GM18861 (cell line): Measurements from ENCODE around the gene KRTAP10-6.
"Not testable (repeated sequence)": the region's sequence is repeated elsewhere in the genome, so short reads cannot be mapped to it uniquely, and the experiment has no call there.

Experiments
- ATAC-seq: cut with Tn5 transposase; IDR thresholded peaks from one replicate; pipeline ENCODE4 v1.9.1; 2021; ENCODE audit not compliant: unreplicated experiment

KRTAP10-6 gene

DNA sequence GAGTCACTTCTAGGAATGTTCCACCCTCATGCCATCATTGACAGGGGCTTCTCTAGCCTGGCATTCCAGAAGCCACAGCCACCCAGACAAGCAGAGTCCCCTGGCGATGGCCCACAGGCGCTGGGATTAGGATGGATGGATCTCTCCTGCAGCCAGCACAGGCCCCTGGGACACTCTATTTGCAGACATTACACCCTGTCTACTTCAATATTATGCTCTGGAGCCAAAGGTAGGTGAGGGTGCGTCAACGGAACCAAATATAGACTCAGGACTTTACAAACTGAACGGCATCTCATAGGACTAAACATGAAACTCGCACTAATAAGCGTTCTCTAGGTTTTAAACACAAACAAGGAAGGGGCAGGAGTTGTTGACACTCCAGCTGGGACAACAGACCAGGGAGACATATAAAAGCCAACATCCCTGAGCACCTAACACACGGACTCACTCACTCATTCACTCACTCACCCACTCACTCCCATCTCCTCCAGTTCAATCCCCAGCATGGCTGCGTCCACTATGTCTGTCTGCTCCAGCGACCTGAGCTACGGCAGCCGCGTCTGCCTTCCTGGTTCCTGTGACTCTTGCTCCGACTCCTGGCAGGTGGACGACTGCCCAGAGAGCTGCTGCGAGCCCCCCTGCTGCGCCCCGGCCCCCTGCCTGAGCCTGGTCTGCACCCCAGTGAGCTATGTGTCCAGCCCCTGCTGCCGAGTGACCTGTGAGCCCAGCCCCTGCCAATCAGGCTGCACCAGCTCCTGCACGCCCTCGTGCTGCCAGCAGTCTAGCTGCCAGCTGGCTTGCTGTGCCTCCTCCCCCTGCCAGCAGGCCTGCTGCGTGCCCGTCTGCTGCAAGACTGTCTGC, 8.0 kb upstream of the KRTAP10-6 start, which contains the start of gene KRTAP10-7:
TSS of gene KRTAP10-7 (plus strand) at position 480 of the 861 bp plus-strand sequence. CDS start at position 505, 25 bp downstream.
- not testable (repeated sequence) for ATAC-seq

DNA sequence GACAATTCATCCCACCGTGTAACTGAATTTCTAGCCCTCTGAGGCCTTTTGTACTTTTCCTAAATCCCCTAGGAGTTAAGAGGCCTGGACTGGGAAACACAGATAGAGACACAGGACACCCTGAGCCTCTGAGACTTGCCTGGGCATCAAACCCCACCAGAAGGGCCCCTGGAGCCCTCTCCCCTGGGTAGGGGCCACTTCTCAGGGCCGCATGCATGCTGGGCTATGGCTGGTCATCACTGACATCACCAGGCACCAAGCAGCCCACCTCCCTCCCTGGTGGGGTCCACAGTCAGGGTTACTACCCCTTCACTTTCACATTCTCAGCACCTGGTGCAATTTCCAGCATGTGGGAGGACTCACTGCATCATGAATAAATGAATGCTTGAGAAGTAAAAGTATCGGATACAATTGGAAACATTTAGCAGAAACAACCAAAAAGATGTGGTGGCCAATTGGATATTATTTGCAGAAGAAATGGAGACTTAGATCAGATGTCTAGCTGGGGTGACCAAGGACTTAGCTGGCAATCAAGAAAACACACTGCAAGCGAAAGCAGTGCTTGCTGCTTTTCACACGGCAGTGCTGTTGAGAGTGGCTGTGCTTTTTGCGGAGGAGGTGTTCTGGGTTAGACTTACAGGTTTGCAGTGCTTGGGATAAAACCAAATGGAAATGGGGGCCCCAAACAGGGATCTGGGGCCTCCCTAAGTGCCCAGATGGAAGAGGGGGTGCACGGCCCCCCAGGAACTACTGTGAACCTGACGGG, 7.1 kb upstream of the KRTAP10-6 start:
- no peak for ATAC-seq

DNA sequence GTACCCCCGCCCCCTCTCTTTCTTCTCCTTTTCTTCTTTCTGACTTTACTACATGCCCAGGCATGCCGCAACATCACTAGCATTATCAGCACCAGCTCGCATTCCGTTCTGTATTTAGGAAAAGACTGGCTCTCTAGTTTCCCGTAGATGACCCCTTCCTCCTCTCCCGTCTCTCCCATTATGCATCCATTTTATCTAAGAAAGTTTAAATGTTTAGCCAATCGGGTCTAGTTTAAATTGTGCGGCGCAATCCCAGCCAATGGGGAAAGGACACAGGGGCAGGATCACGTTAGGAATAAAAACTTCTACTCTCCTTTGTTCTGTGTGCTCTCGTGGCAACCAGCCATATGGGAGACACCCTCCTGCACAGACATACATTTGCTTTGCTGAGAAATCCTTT, 5.8 kb upstream of the KRTAP10-6 start:
- no peak for ATAC-seq

DNA sequence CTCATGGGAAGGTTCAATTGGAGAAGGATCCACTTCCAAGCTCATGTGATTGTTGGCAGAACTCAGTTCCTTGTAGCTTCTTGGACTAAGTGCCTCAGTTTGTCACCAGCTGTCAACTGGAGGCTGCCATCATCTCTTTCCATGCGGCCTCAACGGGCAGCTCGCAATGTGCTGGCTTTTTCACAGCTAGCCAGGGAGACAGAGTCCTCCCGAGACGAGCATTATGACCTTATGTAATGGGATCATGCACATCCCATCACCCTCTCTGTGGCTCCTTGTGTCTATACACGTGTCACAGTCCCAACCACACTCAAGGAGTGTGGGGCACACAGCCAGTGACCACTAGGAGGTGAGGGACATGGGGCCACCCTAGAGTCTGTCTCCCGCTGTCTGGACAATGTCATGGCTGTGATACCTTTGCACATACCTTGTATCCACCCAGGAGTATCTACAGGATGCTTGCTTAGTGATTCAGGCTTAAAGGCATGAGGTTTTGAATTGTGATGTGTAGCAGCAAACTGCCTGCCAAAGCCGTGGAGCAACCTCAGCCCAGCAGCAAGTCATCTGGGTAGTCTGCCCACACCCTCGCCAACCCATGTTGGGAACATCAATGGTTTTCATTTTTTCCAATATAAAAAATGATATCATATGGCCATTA, 3.9 kb upstream of the KRTAP10-6 start:
- no peak for ATAC-seq

DNA sequence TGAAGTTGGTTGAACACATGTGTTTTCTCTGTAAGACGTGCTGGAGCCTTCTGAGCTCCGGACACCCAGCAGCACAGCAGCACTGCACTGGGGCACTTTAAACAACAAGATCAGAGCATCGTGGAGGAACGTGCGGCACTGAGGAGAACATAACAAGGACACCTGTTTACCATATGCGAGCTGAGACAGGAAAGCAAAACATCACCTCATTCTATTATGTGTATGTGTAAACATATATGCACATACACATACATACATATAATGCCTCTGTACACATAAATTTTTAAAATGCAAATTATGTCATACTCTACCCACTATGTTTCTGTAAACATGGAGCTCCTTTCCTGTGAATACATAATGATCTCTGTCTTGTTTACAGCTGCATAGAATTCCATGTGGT, 3.2 kb upstream of the KRTAP10-6 start:
- ATAC-seq, result no peak

DNA sequence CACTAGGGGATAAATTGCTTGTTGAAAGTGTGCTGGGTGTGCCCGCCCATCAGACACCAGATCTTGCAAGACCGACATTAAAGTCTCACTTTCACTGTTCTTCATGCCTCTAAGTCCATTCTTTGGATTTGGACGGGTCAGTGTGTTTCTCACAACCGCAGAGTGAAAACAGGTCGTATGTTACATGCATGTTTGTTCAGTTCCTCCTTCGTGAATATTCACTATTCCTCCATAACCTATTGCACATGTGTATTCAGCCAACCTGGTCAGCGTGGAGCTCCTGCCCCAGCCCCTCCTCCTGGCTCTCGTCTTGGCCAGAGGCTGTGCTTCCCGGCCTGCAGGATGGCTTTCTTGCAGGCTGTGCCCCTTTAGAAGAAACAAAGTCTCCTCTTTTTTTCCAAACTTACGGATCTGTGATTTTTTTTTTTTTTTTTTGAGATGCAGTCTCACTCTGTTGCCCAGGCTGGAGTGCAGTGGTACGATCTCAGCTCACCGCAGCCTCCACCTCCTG, 2.2 kb upstream of the KRTAP10-6 start:
- ATAC-seq, result no peak

DNA sequence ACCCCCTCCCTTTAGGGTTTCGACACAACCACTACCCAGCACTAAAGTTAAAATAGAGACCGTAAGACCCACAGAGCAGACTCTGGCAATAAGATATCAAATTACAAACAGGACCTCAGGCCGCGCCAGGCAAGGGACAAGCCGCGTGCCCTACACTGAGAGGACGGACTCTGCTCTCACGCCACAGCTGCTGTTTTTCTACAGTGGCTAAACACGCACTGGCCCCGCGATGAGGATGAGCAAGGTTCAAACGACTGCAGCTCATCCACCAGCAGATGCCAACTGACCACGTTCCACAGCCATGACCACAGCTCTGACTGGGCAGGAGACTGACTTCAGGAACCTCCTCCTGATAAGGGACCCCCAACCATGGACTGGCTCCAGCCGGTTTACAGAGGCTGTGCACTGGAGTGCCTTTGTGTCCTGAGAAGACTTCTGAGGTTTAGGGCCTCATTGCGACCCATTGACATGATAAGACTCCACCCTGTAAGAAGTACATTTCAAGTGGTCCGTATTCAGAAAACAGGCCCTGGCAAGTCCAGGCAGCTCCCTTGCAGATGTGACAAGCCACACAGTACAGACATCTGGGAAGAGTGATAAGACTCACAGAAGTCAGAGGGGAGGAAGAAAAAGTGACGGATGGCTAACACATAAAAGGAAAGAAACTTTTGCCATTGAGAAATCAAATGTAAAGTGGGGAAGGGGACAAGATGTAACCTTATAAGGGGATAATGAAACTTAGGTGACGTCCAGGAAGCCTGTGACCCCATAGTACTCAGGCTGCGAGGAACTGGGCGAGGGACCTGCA, 1.5 kb upstream of the KRTAP10-6 start:
- no peak for ATAC-seq

DNA sequence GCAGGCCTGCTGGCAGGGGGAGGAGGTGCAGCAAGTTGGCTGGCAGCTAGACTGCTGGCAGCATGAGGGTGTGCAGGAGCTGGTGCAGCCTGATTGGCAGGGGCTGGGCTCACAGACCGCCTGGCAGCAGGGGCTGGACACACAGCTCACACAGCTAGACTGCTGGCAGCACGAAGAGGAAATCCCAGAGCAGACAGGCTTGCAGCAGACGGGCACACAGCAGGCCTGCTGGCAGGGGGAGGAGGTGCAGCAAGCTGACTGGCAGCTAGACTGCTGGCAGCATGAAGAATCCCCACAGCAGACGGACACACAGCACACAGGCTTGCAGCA, 539 bp downstream of the KRTAP10-6 start:
- ATAC-seq, result not testable (repeated sequence)

DNA sequence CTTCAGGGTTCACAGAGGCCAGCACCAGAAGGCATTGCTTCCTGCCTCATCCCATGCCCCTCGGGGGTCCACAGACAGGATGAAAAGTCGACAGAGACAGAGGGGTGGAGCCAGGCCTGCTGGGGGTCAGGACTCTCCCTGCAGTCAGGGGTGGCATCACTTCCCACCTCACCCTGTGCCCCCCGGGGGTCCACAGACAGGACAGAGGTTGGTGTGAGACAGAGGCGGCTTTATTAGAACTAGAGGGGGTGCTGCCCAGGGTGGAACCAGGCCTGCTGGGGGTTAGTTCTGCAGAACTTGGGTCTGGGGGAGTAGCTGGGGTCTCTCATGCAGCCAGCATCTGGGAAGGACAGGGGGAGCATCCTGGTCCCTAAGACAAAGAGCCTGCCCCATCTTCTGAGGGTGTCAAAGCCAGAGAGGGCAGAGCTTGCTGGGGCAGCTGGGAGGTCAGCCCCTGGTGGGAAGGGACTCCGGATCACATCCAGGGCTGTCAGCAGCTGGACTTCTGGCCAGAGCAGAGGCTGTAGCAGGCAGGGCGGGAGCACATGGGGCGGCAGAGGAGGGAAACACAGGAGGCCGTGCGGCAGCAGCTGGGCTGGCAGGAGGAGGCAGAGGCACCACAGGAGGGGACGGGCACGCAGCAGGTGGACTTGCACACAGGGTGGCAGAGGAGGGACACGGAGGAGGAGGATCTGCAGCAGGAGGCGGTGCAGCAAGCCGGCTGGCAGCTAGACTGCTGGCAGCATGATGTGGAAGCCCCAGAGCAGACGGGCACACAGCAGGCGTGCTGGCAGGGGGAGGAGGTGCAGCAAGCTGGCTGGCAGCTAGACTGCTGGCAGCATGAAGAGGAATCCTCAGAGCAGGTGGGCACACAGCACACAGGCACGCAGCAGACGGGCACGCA, 1.2 kb downstream of the KRTAP10-6 start:
- ATAC-seq, result not testable (repeated sequence)

DNA sequence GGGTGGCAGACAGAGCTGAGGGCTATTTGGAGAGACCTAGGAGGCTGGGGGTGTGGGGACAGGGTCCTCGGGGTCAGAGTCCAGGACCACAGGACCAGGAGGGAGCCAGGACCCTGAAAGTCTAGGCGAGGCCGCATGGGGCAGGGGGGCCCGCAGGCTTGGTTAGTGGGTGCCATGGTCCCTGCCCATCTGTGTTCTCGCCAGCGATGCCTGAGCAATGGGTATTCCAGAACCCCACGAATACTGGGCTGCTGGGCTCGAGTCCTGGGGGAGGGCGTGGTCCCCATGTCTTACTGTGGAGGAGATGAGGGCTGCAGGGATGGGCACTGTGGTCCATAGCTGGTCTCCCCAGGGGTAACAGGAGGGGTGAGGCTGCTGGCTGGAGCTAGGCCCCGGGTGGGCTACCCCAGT, 2.0 kb downstream of the KRTAP10-6 start:
- no peak for ATAC-seq

DNA sequence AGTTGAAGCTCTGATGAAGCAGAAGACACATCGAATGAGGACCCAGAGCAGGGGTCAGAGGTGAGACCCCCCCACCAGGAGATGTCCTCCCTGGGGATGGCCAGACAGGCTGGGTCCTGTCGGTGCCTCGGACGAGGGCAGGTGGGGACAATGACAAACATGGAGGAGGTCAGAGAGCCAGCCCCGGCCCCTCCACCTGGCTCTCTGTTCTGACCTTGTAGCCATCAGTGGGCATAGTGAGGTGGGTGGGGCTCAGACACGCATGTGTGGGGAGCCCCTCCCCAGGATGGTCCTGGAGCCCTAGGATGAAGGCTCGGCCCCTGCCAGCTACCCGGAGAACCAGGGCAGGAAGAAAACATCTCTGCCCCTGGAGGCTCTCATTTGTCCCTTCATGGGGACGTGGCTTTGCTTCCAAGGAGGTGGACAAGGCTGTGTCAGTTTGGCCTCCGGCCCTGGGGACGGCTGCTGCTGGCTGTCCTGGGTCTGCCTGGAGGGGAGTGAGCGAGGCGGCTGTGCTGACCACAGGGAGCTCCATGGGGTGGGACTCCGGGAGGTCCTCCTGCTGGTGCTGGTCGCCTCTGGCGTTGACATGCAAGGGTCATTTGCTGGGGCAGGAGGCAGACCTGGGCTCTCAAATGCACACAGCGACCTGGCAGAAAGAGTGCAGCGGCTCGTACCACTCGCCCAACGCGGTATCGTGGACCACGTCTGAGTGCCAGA, 2.6 kb downstream of the KRTAP10-6 start:
- ATAC-seq, result no peak

DNA sequence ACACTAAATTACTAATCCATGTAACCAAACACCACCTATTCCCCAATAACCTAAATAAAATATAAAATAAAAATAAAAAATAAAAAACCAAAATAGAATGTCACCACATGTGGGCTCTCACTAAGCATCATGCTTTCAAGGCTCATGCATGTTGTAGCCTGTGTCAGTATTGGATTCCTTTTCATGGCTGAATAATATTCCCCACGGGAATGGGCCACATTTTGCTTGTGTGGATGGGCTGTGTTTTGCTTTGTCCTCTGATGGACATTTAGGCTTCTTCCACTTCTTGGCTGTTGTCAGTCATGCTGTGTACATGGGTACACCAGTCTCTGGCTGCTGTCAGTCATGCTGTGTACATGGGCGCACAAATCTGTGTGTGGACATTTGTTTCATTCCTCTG, 3.2 kb downstream of the KRTAP10-6 start:
- ATAC-seq, result no peak

DNA sequence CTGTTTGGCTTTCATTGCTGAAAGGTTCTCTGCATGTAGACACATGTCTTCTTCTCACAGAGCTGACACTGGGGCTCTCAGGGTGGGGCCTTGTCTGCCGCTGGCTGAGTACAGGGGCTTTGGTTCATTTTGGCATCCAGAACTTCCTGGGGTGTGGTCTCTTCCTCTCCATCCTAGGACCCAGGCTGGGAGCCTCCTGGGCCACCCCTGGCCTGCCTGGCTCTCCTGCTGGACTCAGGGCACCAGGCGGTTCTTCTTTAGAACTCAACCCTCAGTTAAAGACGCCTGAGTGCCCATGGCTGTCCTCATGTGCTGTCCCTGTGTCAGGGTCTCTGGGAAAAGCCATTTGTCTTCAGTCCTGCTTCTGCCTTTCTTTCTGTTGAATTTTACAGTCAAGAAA, 6.4 kb downstream of the KRTAP10-6 start:
- ATAC-seq, result no peak

DNA sequence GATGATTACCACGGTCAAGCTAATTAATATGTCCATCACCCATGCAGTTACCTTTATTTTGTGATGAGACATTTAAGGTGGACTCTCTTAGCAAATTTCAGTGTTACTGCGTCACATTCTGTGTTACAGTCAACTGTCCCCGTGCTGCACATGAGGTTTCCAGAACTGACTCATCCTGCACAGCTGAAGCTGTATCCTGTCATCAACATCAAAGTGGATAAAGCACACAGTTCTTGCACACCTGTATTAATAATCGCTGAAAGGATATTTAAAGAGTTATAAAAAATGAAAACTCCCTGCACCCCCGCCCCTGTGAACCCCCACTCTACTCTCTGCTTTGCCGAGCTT, 8.5 kb downstream of the KRTAP10-6 start:
- ATAC-seq, result no peak

DNA sequence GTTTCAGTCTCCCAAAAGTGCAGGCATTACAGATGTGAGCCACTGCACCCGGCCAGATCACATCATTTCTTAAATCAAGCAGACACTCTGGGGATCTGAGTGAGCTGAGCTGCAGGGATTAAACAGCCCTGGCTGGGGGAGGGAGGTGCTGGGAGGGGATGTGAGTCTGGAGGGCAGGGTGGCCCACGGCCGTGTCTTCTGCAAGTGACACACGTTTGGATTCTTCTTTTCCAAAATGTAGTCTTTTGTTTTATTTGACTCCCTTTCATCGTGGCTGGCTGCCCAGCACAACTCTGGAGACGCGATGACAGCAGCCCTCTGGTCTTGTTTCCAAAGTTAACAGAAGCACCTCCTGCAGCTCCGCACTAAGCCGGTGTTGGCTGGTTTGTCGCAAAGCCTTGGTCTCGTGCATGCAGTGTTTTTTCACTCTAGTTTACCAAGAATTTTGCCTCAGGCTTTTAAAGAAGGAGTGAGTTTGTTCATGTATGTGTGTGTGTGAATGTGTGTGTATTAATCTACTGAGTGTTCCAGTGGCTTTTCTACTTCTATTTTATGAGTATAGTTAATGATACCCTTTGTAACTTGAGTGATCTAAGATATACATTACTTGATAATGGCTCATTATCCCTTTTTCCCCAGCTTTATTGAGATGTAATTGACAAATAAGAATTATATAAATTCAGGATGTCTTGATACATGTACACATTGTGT, 9.1 kb downstream of the KRTAP10-6 start:
- no peak for ATAC-seq

DNA sequence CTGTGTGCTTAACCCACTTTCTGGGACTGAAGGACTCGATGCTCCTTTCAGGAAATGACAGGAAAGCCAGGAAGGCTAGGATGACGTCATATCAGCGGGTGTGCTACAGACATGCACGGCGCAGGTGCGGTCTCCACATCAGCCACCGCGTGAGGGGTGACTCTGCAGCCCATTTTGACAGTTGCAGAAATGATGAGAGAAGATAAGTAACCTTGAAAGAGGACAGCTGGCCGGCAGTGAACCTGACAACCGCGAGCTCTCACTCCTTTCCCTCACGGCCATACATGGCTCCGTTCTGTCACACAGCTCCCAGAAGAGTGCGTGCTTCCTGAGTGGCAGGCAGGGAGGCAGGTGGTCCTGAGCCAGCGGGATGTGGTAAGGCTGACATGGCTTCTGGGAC, 10.2 kb downstream of the KRTAP10-6 start:
- ATAC-seq, result no peak

DNA sequence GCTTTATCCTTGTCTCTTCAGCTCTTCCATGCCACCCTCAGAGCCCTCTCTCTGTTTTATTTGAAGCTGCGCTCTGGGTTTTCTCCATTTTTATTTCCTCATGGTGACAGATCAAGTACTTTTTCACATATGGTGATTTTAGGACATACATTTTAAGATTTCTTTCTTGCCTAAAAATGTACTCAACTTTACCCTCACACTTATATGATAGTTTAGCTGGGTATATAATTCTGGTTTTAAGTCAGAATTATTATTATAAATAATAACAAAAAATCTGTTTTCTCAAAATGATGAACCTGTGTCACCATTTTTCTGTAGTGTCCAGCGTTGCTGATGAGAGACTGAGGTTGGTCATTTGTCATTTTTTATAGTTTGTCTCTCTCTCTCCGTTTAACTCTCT, 11.1 kb downstream of the KRTAP10-6 start:
- ATAC-seq, result no peak

DNA sequence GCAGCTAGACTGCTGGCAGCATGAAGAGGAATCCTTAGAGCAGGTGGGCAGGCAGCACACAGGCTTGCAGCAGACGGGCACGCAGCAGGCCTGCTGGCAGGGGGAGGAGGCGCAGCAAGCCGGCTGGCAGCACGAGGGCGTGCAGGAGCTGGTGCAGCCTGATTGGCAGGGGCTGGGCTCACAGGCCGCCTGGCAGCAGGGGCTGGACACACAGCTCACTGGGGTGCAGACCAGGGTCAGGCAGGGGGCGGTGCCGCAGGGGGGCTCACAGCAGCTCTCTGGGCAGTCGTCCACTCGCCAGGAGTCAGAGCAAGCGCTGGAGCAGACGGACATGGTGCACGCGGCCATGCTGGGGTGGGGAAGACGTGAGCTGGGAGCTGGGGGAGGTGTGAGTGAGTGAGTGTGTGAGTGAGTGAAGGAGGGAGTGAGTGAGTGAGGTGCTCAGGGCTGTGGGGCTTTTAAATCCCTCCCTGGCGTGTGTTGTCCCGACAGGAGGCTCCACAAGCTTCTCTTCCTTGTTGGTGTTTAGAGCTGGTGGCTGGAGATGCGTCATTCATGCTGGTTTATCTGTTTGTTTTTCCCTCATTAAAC, 12.0 kb downstream of the KRTAP10-6 start, which contains the start of gene KRTAP10-5:
TSS of gene KRTAP10-5 (minus strand) at position 374 of the 591 bp plus-strand sequence. CDS start at position 348, 26 bp downstream.
- ATAC-seq, result not testable (repeated sequence)
